HG02763 (cell line): ENCODE data around the gene CENPO.

Source experiments
- ATAC-seq: cut with Tn5 transposase; IDR thresholded peaks from one replicate; pipeline ENCODE4 v1.9.1; 2021; ENCODE audit warnings: mild to moderate bottlenecking, moderate library complexity; ENCODE audit not compliant: unreplicated experiment

CENPO gene

DNA sequence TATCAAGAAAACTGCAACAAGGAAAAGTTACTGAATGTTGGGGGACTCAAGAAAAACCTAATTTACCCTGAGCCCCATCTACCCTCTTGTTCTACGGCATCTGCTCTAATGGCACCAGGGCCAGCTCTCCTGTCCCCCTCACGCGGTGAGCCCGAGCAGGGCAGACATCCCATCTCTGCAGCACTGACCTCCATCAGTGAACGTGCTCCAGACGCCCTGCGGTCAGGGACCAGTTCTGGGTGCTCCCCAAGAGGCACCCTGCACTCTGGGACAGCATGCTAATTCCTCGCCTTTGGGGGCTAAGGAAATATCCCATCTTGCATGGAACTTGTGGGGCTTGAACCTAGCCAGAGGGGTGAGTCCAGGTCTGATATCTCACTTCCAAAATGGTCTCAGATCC is 43.0 kb downstream of the CENPO start:
- no peak for ATAC-seq

DNA sequence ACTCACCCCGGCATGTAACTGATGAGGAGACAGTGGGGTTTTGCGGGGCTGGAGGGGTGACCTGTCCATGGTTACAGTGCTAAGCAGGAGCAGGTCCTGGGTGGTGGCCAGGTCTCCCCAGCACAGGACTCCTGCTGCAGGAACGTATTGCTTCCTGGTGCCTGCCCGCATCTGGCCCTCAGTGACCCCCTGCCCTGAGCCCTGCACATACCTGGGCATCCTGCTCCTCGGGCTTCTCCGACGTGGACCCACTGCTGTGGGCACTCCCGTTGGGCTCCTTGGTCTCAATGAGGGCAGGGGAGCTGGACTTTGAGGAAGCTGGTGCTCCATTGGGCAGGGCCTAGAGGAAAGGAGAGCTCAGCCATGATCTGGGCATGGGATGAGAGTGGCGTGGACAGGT is 43.5 kb downstream of the CENPO start:
- no peak for ATAC-seq

DNA sequence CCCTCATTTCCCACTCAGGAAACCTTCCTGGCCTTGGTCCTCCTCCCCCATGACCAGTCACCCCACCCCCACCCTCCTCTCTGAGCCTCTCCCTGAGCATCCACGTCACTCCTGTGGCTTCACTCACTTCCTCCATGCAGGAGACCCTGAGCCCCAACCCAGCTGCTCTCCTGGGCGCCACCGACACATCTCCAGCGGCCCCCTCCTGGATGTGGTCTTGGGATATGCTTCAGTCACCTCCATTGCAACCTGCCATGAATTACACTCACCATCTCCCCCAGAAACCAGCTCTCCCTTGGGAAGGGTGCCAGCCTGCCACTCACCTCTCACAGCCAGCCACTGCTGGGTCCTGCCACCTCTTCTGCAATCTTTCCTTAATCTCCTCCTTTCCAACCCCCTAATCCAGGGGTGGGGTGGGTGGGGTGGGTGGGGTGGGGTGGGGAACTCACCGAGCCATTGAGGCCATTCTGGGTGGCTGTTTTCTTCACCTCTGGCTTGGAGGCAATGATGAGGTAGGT is 44.8 kb downstream of the CENPO start:
- ATAC-seq = no peak

DNA sequence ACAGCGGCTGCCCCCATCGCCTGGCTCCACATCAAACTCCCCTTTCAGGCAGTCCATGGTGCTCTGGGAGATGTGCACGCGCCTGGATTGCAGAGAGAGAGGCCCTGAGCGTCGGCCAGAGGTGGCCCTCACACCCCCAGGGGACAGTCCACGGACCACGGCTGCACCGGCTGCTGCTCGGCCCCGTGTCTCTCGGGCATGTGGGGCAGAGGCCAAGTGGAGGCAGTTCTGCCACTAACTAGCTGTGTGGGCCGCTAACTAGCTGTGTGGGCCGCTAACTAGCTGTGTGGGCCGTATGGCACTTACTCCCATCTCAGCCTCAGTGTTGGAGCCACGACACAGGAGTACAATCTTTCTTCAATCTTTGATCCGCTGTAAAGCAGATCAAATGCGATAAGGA is 45.3 kb downstream of the CENPO start:
- ATAC-seq = no peak

DNA sequence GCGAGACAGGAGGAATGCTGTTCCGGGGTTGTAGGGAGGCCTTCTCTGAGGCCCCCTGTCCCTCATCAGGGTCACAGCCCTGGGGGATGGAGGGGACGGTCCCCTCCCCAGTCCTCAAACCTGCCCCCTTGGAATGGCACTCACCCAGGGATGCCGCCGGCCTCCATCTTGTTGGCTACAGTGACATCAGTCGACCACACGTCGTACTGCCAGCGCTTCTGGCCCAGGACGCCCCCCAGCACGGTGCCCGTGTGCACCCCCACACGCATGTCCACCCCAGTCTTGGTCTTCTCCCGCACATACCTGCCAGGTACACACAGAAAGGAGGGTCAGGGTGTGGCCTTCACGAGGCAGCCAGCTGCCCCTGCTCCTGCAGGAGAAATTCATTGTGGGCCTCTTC is 46.5 kb downstream of the CENPO start:
- no peak for ATAC-seq

DNA sequence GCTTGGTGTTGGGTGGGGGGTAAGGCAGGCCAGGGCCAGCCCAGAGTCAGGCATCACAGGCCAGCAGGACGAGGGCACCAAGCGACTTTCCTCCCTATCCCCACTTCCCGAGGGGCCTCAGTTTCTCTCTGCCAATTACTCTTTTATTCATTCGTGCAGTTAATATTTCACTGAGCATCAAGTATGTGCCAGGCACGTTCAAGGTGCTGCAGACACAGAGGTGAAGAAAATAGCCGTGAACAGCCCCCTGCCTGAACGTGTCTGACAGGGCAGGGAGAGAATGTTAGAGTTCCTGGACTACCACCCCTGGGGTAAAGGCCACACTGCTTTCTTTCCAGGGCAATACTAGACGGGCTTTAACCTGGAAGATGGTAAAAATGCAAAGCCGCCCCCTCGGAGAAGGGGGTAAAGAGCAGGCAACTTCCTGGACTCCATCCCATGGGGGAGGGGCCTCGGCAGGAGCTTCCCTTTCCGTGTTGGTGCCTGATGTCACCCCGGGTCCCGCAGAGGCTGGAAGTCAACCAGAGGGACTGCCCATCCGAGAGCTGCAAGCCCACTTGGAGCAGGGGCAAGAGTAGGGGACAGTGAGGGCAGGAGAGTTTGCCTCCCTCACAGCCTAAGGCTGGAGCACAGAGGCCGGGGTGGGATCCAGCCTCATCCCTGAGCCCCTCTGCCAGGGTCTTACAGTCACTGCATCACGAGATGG is 47.1 kb downstream of the CENPO start:
- ATAC-seq = no peak

DNA sequence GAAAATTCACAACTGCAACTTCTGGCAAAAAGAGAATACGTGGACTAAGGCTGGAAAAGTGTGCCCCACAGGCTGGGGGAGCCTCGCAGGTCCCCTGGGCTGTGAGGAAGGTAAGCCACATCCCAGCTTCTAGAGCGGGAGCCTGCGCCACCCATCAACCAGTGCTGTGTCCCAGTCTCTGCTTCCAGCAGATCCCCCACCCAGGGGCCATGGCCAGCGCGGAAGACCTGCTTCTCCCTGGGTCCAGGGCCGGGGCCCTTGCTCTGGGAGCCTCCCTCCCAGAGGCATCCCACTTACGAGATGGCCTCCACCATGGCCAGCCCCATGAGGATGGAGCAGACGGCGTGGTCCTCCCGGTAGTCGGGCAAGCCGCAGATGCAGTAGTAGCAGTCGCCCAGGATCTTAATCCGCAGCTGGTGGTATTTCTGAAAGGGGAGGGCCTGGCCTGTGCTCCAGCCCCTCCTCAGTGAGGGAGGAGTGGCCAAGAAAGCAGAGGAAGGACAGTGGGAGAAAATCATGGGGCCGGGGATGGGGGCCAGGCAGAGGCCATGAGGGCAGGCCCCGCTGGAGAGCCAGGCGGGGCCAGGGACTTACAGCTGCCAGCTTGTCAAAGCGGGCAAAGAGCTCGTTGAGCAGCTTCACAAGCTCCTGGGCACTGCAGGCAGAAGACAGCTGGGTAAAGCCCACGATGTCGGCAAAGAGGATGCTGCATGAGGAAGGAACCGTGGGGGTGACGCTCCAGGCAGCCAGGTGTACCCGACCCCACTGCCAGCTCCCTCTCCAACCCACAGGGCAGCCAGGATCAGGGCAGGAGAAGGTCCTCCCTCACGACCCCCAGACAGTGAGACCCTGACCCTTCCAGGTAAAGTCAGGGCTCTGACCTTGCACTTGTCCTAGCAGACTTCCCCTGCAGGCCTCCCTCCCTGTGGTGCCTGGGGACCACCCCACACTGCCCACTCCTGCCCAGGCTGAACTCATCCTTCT is 48.0 kb downstream of the CENPO start:
- ATAC-seq = no peak

DNA sequence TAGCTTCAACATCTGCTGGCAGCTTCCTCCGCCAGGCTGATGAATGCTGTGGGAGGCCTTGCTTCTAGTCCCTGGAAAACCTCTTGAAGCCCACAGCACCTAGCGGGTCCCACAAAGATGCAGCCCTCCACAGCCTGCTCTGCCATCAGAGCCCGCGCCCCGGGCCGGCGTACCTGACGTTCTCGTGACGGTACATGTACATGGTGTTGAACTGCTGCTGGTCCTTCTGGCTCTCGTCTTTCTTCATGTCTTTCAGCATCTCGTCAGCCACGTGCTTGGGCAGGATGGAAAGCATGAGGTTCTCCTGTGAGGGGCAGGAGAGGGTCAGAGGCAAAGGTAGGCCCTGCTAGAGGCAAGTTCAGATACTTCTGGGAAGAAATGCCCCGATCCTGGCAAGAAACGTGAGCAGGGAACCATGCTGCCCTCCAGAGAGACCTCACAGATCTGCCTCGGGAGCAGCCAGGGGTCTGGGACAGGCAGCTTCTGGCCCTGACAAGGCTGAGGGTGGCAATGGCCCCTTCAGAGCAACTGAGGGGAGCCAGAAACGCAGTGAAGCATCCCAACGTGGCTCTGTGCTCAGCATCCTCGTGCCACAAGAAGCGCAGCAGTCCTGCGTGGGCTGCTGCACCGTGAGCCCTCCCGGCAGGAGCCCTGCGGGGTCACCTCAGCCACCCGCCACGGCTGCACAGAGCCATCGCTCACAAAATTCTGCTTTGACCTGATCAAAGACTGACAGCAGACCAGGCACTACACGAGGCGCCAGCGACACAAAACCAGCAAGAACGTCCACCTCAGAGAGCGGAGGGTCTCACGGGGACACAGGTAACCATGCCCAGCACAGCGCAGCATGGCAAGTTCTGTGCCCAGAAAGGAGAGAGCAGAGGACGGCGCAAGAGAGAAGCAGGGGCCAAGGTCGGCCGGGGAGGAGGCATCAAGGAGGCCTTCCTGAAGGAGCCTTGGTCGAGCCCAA is 49.1 kb downstream of the CENPO start:
- ATAC-seq = no peak

DNA sequence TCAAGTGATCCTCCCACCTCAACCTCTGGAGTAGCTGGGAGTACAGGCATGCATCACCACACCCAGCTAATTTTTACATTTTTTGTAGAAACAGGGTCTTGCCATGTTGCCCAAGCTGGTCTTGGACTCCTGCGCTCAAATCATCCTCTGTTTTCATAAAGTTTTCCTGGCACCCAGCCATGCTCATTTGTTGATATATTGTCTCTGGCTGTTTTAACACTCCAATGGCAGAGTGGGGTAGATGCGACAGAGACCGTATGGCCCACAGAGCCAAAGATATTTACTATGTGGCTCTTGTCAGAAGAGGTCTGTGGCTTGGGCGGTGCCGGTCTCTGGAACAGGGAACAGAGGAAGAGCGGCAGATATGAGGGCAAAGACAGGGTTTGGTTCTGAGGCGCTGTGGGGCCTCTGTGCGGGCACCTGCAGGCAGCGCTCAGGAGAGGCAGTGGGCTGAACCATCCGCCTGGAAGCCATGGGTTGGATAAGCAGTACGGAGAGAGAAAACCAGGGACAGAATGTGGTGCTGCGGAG is 50.2 kb downstream of the CENPO start:
- no peak for ATAC-seq

DNA sequence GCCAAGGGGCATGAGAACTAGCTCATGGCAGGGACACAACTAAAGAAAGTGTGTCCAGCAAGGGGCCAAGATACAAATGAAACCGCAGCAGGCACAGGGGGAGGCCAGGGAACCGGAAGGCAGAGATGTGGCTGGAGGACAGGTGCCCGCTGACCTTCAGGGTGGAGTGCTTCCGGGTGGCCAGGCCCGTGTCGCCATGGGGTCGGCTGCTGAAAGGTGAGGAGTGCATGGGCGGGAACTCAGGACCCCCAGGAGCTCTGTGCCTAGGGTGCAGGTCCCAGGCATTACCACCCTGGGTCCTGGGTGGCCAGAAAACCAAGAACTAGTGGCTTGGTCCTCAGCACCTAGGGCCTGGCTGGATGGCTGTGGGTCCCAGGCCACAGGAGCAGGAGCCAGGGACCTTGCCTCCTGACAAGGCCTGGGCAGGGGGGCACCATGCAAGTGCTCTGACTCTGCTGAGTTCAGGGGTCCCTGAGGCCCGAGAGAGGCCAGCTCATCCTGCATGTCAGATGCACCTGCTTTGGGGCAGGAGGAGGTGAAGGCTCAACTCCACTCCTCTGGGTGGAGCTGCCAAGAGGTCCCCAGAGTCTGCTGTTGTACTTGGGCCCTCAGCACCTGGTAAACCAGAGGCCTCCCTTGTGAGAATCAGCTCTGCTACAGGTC is 50.9 kb downstream of the CENPO start:
- ATAC-seq = no peak

DNA sequence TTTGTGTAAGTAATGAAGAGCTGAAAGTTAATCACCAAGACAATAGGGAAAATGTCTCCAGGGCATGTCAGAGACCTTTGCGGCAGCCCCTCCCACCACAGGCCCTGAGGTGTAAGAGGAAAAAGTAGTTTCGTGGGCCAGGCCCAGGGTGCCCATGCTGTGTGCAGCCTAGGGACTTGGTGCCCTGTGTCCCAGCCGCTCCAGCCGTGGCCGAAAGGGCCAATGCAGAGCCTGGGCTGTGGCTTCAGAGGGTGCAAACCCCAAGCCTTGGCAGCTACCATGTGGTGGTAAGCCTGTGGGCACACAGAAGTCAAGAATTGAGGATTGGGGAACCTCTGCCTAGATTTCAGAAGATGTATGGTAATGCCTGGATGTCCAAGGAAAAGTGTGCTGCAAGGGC is 52.5 kb downstream of the CENPO start:
- no peak for ATAC-seq

DNA sequence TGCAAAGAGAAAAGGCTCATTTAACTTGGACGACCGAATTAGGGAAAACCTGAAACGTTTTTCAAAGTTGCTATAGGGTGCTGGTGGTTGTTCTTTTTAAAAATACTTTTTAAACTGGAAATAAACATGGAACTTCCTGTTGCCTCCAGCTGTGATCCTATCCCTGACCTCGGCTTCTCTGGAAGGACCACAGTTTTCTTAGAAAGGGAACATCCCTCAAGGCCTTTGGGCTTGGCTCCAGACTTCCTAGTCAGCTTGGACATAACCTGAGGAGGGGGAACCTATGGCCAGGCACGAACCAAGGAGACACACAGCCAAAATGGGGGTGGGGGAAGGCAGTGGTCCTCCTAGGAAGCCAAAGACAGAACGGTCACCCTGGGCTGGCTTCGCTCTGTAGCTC is 57.7 kb downstream of the CENPO start:
- ATAC-seq = no peak

DNA sequence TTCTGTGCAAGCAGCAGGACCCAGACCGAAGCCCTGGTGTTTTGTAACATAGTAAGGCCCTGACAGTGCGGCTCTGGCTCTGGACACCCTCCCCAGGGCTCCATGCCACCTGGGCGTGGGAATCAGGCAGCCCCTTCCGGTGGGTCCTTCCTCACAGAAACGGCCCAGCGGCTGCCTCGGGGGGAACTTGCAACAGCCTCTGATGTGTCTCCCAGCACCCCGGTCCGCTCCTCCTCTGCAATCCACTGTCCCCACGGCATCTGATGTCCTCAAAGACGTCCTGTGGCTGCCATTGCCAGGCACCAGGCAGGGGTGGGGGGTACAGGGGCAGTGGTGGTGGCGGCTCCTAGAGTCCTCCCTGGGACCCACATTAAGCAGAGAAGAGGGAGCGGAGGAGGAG is 58.8 kb downstream of the CENPO start:
- ATAC-seq = no peak

DNA sequence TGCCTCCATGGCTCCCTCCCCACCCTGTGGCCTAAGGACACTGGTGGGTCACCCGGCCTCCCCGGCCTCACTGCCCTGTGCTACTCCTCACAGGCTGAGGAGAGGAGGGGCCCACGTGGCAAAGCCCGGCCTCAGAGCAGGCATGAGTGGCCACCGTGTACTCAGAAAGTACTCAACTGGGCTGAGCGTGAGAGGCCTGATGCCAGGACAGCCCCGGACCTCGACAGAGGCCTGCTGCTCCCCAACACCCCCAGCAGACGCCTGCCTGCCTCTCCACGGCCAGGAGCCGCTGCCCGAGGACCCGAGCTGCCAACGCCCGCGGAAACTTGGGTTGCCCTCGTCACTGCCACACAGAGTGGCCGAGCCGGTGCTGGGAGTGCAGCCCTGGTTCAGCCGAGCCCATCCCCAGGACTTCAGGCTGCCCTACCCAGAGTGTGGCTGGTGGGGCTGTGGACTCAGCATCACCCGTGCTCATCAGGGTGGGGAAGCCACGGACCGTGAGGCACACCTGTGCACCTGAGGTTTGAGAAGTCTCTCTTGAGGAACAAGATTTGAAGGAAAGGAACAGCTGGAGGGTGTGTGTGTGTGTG is 59.3 kb downstream of the CENPO start:
- no peak for ATAC-seq

DNA sequence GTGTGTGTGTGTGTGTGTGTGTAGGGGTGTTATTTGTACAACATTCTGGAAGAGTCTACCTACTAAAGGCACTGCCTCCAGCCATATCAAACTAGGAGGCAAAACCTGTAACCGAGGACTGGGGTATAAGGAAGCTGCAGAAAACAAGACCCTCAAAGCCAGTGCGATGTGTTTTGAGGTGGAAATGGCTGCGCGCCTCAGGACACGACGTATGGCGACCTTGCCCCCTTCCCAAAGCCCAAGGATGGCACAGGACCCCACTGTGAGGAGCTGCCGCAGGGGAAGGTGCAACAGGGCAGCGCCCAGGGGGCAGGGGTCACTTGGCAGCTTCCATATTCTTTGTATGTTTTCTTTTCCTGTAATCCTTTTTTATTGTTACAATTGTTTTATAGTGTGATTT is 59.8 kb downstream of the CENPO start:
- ATAC-seq = no peak

DNA sequence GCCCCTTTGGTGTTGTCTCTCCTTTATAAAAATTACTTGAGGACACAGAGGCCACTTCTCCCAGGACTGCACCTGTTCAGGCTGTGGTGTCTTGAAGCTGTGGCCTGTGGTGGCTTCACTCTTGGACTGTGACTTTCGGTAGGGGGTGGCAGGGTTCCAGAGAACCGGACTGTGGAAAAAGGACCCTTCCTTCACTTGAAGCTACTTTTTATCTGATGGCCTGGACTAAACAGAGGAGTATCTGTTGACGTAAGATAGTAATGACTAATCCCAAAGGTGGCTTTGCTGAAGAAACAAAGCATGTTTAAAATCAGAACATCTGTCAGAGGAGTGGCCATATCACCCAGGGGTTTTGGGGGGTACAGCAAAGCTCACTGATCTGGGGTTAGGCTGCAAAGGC is 60.8 kb downstream of the CENPO start:
- ATAC-seq = no peak

DNA sequence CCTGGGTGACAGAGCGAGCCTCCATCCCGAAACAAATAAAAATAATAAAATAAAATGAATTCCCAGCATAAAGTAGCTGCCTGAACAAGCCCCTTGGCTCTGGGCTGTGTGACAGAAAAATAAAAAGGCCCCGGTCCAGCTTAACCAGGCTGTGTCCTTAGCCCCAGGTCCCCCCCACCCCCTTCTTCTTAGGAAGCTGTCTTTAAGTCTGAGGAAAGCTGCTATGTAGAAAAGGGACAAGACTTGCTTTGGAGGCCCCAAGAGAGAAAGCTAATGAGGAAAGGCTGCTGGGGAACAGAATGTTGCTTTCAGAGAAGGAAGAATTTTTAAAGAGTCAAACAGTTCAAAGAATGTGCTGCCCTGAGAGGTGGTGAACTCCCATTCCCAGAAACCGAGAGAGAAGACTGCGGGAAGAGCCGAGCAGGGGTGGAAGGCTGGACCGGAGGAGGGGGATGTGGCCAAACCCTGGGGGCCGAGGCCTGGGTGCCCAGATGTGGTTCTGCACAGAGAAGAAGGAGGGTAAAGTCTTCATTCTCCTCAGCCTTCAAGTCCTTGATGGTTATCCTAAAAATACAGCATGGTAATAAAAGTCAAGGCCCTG is 61.9 kb downstream of the CENPO start:
- no peak for ATAC-seq

DNA sequence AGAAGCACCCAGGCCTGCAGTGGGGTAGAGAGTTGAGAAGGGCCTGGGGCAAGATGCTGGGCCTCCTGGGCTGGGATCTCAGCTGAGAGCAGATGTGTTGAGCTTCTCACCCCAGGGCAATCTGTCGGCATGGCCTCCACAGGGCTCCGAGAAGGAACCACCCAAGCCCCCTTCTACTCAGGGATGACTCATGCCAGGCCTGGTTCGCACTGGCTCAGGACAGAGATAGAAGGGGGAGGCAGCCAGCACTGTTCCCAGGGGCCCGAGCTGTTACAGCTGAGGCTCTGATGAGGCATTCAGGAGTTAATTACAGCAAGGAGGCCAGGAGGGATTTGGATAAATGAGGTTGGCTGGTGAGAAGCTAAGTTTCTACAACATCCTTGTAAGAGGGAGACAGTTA is 62.5 kb downstream of the CENPO start:
- ATAC-seq = no peak

DNA sequence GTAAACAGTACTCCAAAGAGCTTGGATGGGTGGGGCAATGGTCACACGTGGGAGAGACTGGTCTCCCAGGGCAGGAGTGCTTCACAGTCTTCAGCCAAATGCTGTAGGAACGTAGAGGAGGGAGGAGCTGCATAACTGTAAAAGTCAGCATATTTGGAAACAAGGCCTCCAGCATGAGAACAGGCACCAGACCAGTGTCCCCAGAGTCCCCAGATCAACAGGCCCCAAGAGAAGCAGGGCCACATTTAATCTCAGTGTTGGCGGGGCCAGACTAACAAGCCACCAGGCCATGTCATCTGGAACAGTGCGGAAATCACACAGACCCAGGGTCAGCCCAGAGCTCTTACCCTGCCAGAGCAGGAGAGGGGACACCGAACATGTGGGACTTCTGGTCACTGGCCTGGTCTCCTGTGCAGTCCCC is 63.6 kb downstream of the CENPO start:
- ATAC-seq = no peak
